ENCODE data around the gene MT1B.

The MT1B gene

DNA sequence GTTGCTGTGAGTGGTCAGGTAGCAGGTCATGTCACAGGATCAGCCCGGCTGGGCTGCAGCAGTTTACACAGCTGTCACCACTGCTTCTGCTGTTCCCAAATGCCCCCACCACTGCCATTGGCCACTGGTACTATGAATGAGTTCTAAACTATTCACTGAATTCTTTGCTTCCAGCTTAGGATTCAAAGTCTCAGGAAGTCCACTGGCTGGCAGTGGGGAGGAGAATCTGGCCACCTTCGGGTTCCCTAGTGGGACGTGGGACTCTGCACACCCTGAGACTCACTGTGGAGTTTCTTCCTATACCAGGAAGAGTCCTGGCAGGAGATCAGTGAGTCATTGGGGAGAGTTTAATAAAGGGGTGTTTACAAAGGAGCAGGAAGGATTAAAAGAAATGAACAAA lies 37.5 kb downstream of the MT1B start:
- DNase-seq: no peak

DNA sequence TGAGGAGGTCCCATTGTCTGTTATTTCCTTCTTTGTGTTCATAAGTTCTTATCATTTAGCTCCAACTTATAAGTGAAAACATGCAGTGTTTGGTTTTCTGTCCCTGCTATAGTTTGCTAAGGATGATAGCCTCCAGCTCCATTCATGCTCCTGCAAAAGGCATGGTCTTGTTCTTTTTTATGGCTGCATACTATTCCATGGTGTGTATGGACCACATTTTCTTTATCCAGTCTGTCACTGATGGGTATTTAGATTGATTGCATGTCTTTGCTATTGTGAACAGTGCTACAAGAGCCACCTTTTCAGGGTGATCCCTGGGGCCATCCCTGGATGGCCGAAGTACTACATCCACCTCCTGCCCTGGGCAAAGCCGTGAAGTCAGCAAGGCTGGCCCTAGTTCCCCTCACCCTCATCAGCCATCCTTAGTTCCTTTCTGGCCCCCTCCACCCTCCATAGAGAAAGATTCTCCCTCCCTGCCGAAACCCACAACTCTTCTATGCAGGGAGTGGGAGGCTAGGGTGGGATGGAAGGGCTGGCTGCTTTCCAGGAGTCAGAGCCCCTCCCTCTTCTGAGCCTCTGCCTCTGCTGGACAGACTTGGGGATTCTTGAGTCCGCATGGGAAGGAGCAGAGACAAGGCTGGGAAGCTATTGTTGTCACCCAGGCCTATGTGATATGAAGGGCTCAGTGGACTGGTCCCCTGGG lies 38.9 kb downstream of the MT1B start:
- no peak for DNase-seq

DNA sequence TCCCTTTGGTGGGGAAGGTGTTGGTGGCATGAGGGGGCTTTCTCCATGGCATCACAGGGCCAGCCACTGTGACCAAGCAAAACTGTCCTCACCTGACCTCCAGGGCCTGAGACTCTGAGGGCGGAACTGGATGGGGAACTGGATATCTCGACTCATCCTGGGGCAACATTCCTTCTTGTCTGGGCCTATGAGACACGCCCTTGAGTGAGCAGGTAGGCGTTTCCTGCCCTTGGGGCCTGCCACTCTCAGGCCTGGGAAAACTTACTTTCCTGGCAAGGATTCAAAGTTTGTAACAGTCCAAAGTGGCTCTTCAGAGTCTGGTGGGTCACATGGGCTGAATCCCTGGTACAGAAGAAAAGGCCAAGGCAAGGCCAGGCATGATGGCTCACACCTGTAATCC lies 40.2 kb downstream of the MT1B start:
- DNase-seq: no peak

DNA sequence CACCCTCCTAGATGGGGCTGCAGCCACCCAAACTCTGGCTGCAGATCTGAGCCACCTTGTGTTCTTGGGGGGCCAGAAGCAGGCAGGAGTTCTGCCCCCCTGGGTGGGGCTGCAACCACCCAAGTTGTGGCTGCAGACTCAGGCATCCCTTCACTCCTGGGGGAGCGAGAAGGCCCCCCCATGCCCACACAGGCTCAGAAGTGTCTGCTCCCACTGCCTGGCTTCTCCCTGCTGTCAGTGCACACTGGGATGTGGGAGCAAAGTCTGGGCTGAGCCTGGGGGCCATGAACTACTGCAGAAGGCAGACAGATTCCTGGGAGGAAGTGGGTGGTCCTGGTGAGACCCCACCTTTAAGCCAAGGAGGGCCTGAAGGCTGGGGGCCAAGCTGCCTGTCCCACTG lies 43.6 kb downstream of the MT1B start:
- DNase-seq: no peak

DNA sequence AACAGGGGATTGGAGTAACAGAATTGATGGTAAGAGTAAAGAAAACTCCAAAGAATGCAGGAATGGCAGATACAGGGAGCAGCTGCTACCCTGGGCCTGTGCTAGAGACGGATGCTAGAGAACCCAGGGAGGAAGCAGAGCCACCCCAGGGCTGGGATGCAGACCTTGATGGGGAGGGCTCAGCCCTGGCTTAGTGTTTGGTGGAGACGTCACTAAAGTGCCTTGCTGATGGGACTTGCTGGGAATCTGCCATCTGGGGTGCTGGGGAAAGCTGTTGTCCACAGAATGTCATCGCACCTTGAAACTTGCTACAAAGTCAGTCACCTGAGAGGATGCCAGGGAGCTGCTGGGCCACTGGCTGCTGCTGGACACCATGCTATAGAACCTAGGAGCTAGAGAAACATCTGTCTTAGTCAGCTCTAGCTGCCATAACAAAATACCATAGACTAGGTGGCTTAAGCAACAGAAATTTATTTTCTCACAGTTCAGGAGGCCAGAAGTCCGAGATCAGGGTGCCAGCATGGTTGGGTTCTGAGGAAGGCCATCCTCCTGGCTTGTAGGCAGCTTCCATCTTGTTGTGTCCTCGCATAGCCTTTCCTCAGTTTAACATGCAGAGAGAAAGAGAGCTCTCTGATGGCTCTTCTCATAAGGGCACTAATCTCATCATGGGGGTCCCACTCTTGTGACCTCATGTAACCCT lies 45.9 kb downstream of the MT1B start:
- DNase-seq: no peak

DNA sequence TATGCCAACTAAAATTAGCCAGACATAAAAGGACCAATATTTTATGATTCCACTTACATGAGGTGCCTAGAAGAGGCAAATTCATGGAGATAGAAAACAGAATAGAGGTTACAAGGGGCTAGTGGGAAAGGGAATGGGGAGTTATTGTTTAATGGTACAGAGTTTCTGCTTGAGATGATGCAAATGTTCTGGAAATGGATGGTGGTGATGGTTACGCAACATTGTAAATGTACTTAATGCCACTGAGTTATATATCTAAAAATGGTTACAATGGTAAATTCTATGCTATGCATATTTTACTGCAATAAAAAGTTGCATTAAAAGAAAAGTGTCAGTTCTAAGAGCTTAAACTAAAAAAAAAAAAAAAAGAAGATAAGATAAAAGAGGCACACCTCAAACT lies 48.5 kb downstream of the MT1B start:
- DNase-seq: no peak

DNA sequence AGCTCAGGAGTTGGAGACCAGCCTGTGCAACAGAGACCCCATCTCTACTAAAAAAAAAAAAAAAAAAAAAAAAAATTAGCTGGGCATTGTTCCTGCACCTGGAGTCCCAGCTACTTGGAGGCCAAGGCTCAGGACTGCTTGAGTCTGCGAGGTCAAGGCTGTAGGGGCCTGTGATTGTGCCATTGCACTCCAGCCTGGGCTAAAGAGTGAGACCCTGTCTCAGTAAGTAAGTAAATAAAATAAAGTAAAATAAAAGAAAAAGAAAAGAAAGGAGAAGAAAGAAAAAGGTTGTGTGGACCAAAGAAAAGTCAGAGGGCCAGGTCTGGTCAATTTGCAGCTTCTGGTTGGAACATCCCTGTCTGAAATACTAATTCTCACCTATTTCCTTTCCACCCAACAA lies 48.9 kb downstream of the MT1B start:
- no peak for DNase-seq

DNA sequence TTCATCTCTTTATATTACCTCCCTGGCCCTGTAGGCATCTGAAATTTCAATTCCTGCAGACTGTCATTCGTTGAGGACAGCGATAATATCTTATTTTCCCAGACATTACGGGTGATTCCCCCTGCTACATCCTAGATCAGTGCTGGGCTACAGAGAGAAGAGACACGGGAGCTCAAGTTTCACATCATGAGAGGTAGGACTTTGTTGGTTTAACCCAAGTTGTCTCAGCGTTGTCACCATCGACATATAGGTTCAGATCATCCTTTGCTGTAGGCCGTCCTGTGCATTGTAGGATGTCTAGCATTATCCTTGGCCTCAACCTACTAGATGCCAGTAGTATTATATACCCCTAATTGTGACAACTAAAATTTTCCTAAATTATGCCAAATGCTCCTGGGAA lies 49.8 kb downstream of the MT1B start:
- no peak for DNase-seq

Measured in stimulated activated CD4-positive, alpha-beta T cell treated with anti-CD3 and anti-CD28 coated beads, Interleukin-4, amount 100 ng/mL, for 24 hours (primary cell).